ENCODE measurements around the gene SPATA13.
"Not testable (repeated sequence)": the region's sequence is repeated elsewhere in the genome, so short reads cannot be mapped to it uniquely, and the experiment has no call there.

Gene SPATA13

DNA sequence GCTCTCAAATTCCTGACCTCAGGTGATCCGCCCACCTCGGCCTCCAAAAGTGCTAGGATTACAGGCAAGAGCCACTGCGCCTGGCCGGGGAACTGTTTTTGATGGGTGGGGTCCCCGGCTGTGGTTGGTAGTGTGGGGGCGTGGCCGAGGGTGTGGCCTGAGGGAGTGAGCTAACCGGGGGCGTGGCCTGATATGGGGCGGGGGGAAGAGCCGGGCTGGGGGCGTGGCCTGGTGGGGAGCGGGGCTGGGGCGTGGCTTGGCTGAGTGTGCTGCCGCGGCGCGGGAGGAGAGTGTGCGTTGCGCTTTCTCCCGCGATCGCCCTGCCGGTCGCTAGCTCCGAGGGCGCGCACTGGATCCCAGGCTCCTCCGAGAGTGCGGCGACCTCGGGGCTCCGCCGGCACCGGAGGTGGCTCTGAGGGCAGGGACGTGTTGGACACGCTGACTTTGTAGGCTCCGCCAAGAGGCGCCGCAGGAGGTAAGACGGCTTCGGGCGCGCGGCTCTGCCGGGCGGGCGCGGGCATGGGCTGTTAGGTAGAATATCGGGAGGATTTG lies at the start of gene SPATA13:
TSS of gene SPATA13 (plus strand) at position 263 of the 552 bp plus-strand sequence. CDS start 62,210 bp downstream, outside the sequence.
- Histone ChIP-seq H3K36me3 (ENCODE audit: insufficient read depth, low read length) (no peaks in the 10 kb centered on the region), H3K9ac (ENCODE audit: low read depth, low read length) (peak within 1 kb of the TSS; percentile 96), H3K9me3 (ENCODE audit: control insufficient read depth, insufficient read depth, low read length) (no peaks in the 10 kb centered on the region), H3K4me1 (ENCODE audit: insufficient read depth, low read length) (peaks cover 13% of the 10 kb centered on the region)

DNA sequence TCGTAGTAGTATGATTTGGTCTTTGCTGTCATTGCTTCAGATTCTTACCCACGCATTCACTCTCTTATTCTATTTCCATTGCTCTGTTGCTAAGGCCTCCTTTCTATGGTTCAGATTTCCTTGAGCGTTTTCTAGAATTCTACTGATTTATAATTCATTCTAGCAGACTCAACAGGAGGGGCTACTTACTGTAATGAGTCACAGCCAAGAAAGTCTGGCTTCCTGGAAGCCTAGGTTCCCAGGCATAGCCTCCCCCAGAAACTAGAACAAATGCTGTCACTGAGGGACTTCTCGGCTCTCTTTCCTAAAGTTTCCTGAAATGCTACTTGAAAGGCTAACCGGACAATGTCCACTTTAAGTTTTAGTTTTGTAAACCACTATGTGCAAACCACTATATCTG lies 47.7 kb upstream of the SPATA13 start:
- H3K36me3 ChIP-seq (ENCODE audit: insufficient read depth, low read length): no peaks in the 10 kb centered on the region
- H3K9me3 ChIP-seq (ENCODE audit: control insufficient read depth, insufficient read depth, low read length): no peaks in the 10 kb centered on the region
- H3K9ac ChIP-seq (ENCODE audit: low read depth, low read length): no peak overlapping the region
- peaks cover 7% of the 10 kb centered on the region for H3K4me1 ChIP-seq (ENCODE audit: insufficient read depth, low read length)

DNA sequence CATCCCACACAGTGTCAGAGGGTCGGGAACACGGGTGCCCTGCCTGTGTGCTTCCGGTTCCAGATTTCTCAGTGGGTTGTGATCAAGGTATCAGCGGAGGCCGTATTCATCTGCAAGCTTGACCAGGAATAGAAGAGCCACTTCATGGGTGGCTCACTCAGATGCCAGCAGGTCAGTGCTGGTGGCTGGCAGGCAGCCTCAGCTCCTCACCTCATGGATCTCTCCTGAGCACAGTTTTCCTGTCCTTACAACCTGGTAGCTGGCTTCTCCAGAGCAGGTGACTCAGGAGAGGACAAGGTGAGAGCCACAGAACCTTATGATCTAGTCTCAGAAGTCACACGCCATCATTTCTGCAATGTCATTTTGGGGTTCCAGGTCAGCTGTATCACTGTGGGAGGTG lies 44.8 kb upstream of the SPATA13 start:
- no peak overlapping the region for H3K9ac ChIP-seq (ENCODE audit: low read depth, low read length)
- no peaks in the 10 kb centered on the region for H3K36me3 ChIP-seq (ENCODE audit: insufficient read depth, low read length)
- no peaks in the 10 kb centered on the region; the same call in 1 of the 2 replicates for H3K9me3 ChIP-seq (ENCODE audit: control insufficient read depth, insufficient read depth, low read length)
- peaks cover 17% of the 10 kb centered on the region for H3K4me1 ChIP-seq (ENCODE audit: insufficient read depth, low read length)

DNA sequence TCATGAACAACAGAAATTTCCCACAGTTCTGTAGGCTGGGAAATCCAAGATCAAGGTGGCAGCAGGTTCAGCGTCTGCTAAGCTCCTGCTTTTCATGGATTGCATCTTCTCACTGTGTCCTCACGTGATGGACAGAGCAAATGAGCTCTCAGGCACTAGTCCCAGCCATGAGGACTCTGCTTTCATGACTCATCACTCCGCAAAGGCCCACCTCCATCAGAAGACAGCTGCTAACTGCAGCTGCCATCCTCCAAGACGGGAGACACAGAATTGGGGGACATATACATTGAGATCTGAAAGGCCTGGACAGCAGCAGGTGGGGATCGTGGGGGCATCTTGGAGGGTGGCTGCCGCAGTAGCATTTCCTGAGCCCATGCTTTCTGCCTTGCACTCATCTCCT lies 44.4 kb upstream of the SPATA13 start:
- H3K36me3 ChIP-seq (ENCODE audit: insufficient read depth, low read length): no peaks in the 10 kb centered on the region
- no peak overlapping the region for H3K9ac ChIP-seq (ENCODE audit: low read depth, low read length)
- peaks cover 17% of the 10 kb centered on the region for H3K4me1 ChIP-seq (ENCODE audit: insufficient read depth, low read length)
- no peaks in the 10 kb centered on the region; the same call in 1 of the 2 replicates for H3K9me3 ChIP-seq (ENCODE audit: control insufficient read depth, insufficient read depth, low read length)

DNA sequence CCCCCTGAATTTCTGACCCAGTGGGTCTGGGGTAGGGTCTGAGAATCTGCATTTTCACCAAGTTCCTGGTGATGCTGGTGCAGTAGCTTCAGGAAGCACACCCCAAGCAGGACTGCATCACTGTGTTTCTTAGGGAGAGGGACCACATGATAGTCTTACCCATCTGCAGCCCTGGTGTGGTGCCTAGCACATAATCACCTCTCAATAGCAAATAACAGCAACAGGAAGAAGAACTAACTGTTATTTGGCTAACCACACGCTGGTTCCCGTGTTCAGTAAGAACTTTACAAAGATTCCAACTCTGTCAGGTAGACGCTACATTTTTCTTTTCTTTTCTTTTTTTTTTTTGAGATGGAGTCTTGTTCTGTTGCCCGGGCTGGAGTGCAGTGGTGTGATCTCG lies 41.9 kb upstream of the SPATA13 start:
- H3K36me3 ChIP-seq (ENCODE audit: insufficient read depth, low read length): no peaks in the 10 kb centered on the region
- H3K4me1 ChIP-seq (ENCODE audit: insufficient read depth, low read length): peaks cover 17% of the 10 kb centered on the region
- no peaks in the 10 kb centered on the region; the same call in 1 of the 2 replicates for H3K9me3 ChIP-seq (ENCODE audit: control insufficient read depth, insufficient read depth, low read length)
- H3K9ac ChIP-seq (ENCODE audit: low read depth, low read length): no peak overlapping the region

DNA sequence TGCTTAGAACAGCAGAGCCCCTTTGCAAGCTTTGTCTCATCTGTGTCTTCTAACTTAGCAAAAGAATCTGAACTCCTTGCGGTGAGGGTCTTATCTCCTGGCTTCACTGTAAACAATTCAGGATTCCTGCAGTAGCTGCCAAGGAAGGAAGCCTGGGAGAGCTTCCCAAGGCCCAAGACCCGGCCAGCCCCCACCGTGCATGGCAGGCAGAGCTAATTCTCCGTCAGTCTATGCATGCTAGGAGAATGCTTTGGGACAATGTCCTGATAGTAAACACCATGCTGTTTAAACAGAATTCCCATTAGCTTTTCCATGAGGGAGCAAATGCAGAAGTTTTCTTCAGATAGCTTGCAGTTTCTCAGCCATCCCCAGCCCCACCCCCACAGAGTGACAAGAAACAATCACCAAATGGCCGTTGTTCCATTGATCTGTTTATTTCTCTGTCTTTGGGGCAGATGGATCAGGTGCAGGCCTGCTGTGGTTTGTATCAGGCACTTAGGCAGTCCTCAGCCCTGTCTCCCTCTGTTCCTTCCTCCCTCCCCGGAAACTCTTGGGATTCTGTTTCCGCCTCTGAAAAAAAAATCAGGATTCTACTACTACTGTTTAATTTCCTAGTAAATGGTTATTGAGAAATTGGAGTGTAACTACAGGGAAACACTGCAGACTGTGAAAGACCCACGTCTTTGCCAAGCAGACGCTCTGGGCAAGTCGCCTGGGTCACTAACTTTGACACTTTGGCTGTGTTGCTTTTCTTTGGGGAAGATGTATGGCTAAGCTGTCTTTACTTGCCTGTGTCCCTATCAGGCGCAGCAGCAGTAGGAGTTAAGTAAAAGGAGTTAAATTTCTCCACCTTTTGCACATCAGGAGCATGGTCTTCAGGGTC lies 40.7 kb upstream of the SPATA13 start:
- H3K36me3 ChIP-seq (ENCODE audit: insufficient read depth, low read length): no peaks in the 10 kb centered on the region
- H3K9me3 ChIP-seq (ENCODE audit: control insufficient read depth, insufficient read depth, low read length): no peaks in the 10 kb centered on the region; the same call in 1 of the 2 replicates
- H3K4me1 ChIP-seq (ENCODE audit: insufficient read depth, low read length): peaks cover 18% of the 10 kb centered on the region
- H3K9ac ChIP-seq (ENCODE audit: low read depth, low read length): no peak overlapping the region; the same call in 1 of the 2 replicates

DNA sequence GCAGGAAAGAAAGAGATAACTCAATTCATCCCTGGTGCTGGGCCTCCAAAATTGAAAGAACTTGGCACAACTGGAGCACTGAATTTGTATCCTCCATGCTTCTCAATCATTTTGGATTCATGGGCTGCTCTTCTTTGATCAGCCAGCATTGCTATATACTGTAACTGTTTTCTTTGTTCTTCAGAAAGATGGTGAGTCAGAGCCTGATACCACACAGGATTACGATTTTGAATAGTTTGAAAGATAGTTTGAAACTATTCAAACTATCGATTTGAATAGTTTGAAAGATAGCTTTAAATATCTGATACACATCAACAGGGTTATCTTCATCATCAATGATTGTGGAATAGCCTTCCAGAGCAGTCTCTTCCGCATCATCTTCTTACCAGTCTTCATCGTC lies 38.5 kb upstream of the SPATA13 start:
- not testable (repeated sequence) for H3K9ac ChIP-seq (ENCODE audit: low read depth, low read length); H3K9me3 ChIP-seq (ENCODE audit: control insufficient read depth, insufficient read depth, low read length); H3K36me3 ChIP-seq (ENCODE audit: insufficient read depth, low read length)
- H3K4me1 ChIP-seq (ENCODE audit: insufficient read depth, low read length): peaks cover 30% of the 10 kb centered on the region

DNA sequence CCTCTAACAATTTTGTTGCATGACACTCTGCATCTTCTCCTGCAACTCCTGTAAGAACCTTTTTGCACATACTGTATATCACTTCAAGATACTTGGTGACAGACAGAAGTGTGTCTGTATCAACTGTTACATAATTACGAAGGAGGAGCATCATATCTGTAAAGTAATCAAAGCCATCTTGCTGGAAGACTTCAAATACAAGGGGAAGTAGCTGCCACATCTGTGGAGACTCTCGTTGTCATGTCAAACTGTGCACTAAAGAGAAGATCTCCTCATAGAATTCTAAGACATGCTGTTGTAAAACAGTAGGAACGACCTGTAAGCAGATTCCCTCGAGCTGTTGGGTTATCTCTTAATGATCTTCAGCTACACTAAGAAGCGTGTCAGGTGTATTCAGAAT lies 38.0 kb upstream of the SPATA13 start:
- no peaks in the 10 kb centered on the region; the same call in 1 of the 2 replicates for H3K9me3 ChIP-seq (ENCODE audit: control insufficient read depth, insufficient read depth, low read length)
- H3K4me1 ChIP-seq (ENCODE audit: insufficient read depth, low read length): peaks cover 30% of the 10 kb centered on the region
- H3K9ac ChIP-seq (ENCODE audit: low read depth, low read length): no peak overlapping the region
- no peaks in the 10 kb centered on the region for H3K36me3 ChIP-seq (ENCODE audit: insufficient read depth, low read length)

DNA sequence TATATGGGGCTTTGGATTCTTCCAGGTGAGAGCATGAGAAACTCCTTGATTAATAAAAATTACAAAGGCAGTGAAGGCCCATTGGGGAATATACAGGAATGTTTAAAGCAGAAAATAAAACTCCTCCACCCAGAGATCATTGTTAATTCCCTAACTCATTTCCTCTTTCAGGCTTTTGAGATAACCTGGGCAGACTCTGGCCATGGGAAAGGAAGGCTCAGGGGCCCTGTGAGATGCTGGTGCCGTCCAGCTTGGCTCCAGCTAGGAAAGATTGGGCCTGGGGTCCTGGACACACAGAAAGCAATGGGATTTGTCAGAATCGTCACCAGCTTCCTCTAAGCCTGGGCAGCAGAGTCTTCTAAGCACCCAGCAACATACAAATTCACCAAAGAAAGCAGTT lies 36.8 kb upstream of the SPATA13 start:
- peaks cover 24% of the 10 kb centered on the region for H3K4me1 ChIP-seq (ENCODE audit: insufficient read depth, low read length)
- no peaks in the 10 kb centered on the region for H3K36me3 ChIP-seq (ENCODE audit: insufficient read depth, low read length)
- H3K9ac ChIP-seq (ENCODE audit: low read depth, low read length): no peak overlapping the region
- no peaks in the 10 kb centered on the region for H3K9me3 ChIP-seq (ENCODE audit: control insufficient read depth, insufficient read depth, low read length)

DNA sequence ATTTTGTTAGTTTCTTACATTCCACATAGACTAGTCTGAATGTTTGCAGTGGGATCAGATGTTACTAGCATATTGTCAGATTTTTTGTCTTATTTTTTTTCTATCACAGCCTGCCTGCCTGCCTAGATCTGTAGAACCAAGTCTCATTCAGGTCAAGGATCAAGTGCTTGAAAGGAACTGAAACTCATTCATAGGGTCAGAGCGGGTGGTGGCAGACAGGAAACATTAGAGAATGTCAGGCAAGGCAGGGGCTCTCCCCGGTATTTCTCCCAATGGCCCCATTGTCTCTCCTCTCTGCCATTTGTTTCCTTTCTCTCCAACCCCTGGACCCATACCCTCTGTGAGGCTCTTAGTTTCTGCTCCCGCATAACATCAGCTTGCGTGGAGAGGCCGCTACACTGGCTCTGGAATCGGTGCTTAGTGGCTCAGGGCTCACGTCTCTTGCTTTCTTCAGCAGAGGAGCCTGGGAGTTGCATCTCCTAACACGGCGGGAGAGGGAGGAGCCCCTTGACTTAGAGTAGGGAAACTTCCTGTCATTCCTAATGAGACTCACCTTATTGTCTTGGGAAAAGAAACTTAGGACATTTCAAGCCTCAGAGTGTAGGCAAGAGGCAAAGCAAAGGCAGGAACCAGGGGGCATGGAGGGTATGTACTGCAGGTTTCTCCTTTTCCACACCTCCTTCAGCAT lies 35.6 kb upstream of the SPATA13 start:
- Histone ChIP-seq H3K4me1 (ENCODE audit: insufficient read depth, low read length) (peaks cover 17% of the 10 kb centered on the region), H3K9me3 (ENCODE audit: control insufficient read depth, insufficient read depth, low read length) (no peaks in the 10 kb centered on the region), H3K9ac (ENCODE audit: low read depth, low read length) (no peak overlapping the region), H3K36me3 (ENCODE audit: insufficient read depth, low read length) (no peaks in the 10 kb centered on the region)

DNA sequence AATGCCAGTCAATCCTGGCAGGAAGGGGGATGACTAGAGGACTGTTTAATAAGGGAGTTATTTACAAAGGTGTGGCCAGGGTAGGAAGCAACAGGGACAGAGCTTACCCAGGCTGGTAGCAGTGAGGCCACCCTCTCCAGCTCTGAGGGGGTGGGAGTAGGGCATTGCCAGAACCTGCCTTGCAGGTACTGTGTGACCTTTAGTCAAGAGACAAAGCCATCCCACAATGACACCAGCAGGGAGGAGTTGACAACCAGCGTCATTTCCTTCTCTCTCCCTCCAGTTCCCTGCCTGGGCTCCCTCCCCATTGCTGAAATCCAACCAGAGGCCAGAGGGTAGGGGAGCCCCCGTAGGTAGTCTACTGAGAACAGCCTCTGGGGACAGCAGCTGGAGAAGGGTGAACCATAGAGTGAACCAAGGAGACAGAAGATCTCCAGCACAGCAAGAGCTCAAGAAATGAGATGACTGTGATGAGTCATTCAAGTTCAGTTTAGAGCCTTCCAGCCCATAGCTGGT lies 33.3 kb upstream of the SPATA13 start:
- Histone ChIP-seq H3K4me1 (ENCODE audit: insufficient read depth, low read length) (peaks cover 14% of the 10 kb centered on the region), H3K9me3 (ENCODE audit: control insufficient read depth, insufficient read depth, low read length) (peaks cover 2% of the 10 kb centered on the region; the same call in 1 of the 2 replicates), H3K36me3 (ENCODE audit: insufficient read depth, low read length) (no peaks in the 10 kb centered on the region), H3K9ac (ENCODE audit: low read depth, low read length) (no peak overlapping the region)

DNA sequence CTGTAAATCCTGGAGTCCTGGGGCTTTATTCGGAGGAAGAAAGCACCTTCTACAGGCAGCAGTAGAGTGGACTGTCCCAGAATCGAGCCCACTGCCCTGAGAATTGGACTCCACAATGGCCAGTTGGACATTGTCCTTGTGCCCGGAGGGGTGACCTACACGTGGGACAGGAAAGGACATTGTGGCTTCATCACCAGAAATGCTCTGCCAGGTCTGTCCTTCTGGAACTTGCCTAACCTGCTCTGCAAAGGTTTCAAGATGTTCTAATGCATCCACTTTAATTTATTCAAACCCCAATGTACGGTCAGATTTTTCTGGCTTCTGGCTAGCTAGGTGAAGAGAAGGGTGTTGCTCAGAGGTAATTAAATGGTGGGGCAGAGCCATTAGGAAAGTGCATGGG lies 32.4 kb upstream of the SPATA13 start:
- H3K9ac ChIP-seq (ENCODE audit: low read depth, low read length): no peak overlapping the region
- H3K9me3 ChIP-seq (ENCODE audit: control insufficient read depth, insufficient read depth, low read length): peaks cover 5% of the 10 kb centered on the region; the same call in 1 of the 2 replicates
- H3K4me1 ChIP-seq (ENCODE audit: insufficient read depth, low read length): peaks cover 14% of the 10 kb centered on the region
- H3K36me3 ChIP-seq (ENCODE audit: insufficient read depth, low read length): no peaks in the 10 kb centered on the region

DNA sequence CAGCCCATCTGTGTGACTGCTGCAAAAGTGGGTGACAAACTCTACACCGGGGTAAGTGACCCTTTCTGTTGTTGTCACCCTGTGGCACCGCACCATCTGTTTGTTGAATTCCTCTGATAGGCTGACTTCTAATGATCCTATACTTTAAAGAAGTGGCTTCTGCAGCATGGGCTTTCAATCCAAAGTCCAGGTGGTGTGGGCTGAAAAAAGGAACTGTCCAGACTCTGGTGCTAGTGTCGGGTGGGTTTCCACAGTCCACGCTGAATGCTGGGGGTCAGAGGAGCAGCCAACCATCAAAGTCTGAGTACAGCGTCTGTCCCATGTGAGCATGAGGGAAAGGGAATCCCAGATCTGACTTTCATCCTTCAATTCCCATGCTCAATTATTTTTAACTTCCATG lies 31.6 kb upstream of the SPATA13 start:
- Histone ChIP-seq H3K9ac (ENCODE audit: low read depth, low read length) (no peak overlapping the region), H3K4me1 (ENCODE audit: insufficient read depth, low read length) (peaks cover 14% of the 10 kb centered on the region), H3K9me3 (ENCODE audit: control insufficient read depth, insufficient read depth, low read length) (peaks cover 5% of the 10 kb centered on the region; the same call in 1 of the 2 replicates), H3K36me3 (ENCODE audit: insufficient read depth, low read length) (no peaks in the 10 kb centered on the region)
